ENCODE data around the gene FAM114A1.
A peak's percentile ranks its signal among the peaks of the same experiment; 100 is the strongest.

FAM114A1 gene

DNA sequence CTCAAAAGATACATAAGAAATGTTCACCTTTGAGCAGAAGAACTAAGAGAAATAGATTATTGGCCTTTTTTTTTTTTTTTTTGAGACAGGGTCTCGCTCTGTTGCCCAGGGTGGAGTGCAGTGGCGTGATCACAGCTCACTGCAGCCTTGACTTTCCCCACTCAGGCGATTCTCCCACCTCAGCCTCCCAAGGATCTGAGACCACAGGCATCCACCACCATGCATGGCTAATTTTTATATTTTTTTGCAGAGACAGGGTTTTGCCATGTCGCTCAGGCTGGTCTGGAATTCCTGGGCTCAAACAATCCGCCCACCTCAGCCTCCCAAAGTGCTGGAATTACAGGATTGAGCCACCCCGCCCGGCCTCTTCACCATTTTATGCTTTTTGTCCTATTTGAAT is 8.1 kb upstream of the FAM114A1 start:
- TF ChIP-seq, protein P1, sequence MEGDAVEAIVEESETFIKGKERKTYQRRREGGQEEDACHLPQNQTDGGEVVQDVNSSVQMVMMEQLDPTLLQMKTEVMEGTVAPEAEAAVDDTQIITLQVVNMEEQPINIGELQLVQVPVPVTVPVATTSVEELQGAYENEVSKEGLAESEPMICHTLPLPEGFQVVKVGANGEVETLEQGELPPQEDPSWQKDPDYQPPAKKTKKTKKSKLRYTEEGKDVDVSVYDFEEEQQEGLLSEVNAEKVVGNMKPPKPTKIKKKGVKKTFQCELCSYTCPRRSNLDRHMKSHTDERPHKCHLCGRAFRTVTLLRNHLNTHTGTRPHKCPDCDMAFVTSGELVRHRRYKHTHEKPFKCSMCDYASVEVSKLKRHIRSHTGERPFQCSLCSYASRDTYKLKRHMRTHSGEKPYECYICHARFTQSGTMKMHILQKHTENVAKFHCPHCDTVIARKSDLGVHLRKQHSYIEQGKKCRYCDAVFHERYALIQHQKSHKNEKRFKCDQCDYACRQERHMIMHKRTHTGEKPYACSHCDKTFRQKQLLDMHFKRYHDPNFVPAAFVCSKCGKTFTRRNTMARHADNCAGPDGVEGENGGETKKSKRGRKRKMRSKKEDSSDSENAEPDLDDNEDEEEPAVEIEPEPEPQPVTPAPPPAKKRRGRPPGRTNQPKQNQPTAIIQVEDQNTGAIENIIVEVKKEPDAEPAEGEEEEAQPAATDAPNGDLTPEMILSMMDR (IDR thresholded peaks at IDR 0.05): no peak
- no peak for TF ChIP-seq ZFX (IDR thresholded peaks at IDR 0.05; ENCODE audit: borderline replicate concordance)
- no peak overlapping the region for H3K27ac ChIP-seq

DNA sequence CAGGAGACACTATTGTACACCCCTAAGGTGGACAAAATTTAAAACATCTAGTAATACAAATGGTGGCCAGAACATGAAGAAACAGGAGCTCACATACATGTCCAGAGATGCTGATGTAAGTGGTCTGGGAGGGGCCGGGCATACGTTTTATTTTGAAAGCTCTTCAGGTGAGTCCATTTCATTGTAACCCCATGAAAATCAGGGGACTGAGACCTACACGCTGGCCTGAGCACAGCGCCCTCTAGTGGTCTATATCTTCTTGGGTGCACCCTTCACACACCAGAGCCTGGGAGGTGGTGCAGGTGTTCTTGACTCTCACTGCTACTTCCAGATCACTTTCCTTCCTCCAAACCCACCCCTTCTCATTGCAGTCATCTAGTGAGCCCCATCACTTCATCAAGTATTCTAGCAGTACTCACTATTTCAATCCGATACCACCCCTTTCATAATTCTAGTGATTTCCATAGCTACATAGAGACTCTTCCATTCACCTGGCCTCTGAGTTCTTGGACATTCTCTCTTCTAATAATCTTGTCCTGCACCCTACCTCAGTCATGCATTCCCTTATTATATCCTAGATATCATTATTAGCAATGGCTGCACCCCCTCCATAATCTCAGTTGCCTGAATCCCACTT is 6.7 kb upstream of the FAM114A1 start:
- TF ChIP-seq ZFX (IDR thresholded peaks at IDR 0.05; ENCODE audit: borderline replicate concordance): no peak
- TF ChIP-seq, protein P1 (IDR thresholded peaks at IDR 0.05): peak; percentile 88
- H3K27ac ChIP-seq: no peak overlapping the region

DNA sequence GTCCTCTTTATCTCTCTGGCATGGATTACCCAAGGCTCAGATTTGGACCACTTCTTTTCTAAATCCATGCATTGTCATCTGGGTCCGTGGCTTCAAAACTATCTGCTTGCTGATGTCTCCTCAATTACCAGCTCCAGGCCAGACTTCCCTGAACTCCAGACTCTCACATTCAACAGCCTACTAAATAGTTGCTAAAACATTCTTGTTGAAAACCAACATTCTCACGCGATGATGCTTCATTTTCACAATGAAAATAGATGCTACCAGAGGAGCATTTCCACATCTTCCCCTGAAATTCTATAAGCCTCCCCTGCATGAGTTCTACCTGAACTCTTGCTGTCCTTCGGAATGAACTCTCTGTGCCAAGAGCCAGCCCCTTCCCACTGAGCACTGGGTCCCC is 5.8 kb upstream of the FAM114A1 start:
- no peak for TF ChIP-seq ZFX (IDR thresholded peaks at IDR 0.05; ENCODE audit: borderline replicate concordance)
- TF ChIP-seq, protein P1 (IDR thresholded peaks at IDR 0.05): no peak

DNA sequence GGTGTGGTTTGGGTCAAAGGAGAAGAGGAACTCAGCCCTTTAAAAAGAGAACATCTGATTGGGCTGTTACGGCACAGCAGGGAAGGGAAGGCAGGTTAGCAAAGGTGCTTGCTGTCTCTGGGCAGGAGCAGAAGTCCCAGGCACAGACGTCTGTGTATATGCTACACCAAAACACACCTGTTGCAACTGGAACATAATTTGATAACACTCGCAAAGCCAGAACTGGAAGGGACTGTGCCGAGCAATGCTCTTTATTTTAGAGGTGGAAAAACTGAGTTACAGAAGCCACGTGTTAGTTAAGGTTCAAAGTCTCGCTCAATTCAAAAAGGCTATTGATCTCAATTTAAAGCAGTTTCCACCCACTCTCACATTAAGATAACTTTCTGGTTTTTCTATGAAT is 2.2 kb upstream of the FAM114A1 start:
- TF ChIP-seq, protein P1 (IDR thresholded peaks at IDR 0.05): no peak
- TF ChIP-seq ZFX (IDR thresholded peaks at IDR 0.05; ENCODE audit: borderline replicate concordance): no peak
- H3K27ac ChIP-seq: no peak overlapping the region

More for the DNA sequence above, 5.8 kb upstream of the FAM114A1 start:
- H3K27ac ChIP-seq: no peak overlapping the region

DNA sequence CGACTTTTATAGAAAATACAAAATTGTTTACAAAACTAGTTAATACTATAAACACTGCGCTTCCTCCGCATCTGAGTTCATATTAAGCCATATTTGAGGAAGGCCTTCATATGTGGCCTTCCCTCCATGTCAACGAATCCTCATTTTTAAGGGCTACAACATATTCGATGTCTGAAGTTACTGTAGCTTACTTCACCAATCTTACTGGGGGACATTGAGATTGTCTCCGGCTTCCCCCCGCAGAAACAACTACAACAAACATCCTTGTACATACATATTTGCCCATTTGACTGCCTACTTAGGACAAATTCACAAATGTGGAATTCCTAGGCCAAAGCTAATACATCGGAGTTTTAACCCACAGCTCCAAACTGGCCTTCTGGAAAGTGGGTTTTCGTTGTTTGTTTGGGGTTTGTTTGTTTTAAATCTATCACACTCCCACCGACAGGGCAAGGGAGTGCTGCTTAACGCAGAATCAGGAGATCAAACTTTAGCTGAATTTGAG is 581 bp upstream of the FAM114A1 start:
- TF ChIP-seq, protein P1 (IDR thresholded peaks at IDR 0.05): no peak
- TF ChIP-seq ZFX (IDR thresholded peaks at IDR 0.05; ENCODE audit: borderline replicate concordance): no peak
- peak overlapping the region; percentile 61 for H3K27ac ChIP-seq

DNA sequence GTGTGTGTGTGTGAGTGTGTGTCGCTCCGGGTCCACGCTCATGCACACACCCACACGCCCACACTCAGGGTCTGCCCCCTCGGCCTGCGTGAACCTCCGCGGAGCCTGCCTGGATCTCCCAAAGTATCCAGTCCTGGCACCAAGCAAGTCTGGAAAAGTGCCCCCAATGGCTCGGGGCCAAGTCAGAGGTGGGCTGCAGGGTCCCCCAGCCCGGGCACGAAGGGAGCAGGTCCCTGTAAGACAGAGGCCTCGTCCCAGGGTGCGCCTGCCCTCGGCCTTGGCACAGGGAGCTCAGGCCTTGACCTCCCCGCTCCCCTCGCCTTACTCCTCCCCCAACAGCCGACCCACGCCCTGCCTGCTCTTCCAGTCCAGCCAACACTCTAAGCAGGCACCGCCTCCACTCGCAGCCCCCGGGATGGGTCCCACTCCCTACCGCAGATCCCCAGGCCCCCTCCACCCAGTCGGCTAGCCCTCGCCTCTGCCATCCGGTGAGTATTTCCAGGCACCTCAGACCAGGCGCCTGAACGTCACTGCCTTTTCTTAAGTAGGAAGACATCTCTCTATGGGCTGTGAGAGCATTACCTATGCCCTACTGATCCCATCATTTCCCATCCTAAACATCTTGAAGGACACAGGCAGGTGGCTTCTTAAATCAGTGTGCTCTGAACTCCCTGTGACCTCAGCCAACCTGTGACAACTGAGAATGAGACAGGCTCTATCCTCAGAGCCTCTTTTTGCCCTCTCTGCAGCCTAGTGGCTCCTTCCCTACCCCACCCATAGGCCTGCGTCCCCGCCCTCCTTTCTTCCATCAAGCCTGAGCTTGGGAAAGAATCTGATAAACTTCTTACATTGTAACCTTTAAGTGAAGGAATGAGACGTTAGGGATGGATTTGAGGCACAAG is 704 bp downstream of the FAM114A1 start:
- TF ChIP-seq, protein P1 (IDR thresholded peaks at IDR 0.05): no peak
- no peak for TF ChIP-seq ZFX (IDR thresholded peaks at IDR 0.05; ENCODE audit: borderline replicate concordance)
- H3K27ac ChIP-seq: peak overlapping the region; percentile 61

DNA sequence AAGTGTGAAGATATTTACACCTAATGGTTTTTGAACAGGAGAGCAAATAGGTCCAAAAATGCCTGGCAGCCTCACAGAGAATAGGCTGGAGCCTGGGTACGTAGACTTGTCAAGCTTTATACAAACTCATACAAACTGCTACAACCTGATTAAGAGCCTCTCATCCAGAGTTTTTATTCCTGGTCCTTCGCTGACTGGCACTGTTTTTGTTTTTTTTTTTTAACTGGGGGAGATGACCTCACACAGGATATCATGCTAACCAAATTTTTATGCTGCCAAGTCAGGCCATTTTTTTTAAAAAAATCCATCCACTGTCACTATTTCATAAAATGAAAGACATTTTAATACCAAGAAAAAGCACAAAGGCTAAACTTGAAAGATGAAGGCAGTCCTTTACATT is 1.9 kb downstream of the FAM114A1 start:
- no peak for TF ChIP-seq ZFX (IDR thresholded peaks at IDR 0.05; ENCODE audit: borderline replicate concordance)
- TF ChIP-seq, protein P1 (IDR thresholded peaks at IDR 0.05): no peak
- peak overlapping the region; percentile 61; the same call in 1 of the 2 replicates for H3K27ac ChIP-seq
